OCI-LY1 (cell line): ENCODE data around the gene MKKS.

Experiments
- H2AFZ ChIP-seq: fragments of 200-600 bp; sonication (generic), shearing (Covaris generic); 2 replicates; pipeline ENCODE4 v1.6.0; 2014; ENCODE audit warnings: antibody characterized with exemption, mild to moderate bottlenecking, low read length
- H3F3A ChIP-seq: fragments of 200-600 bp; sonication (generic), shearing (Covaris generic); 2 replicates; pipeline ENCODE4 v1.6.0; 2014; ENCODE audit warnings: mild to moderate bottlenecking, antibody characterized with exemption, low read length, moderate library complexity; ENCODE audit not compliant: insufficient read depth
- H3K27ac ChIP-seq: fragments of 200-600 bp; sonication (generic); 2 replicates; pipeline ENCODE4 v1.5.1; 2014; ENCODE audit warnings: low read length, mixed run types, mild to moderate bottlenecking, low read depth; ENCODE audit not compliant: poor library complexity, severe bottlenecking
- H3K27me3 ChIP-seq: fragments of 200-600 bp; sonication (generic); 2 replicates; pipeline ENCODE4 v1.6.0; 2014; ENCODE audit warnings: antibody characterized with exemption, mild to moderate bottlenecking, low read length, moderate library complexity; ENCODE audit not compliant: insufficient read depth
- H3K36me3 ChIP-seq: fragments of 200-600 bp; sonication (generic); 2 replicates; pipeline ENCODE4 v1.6.1; 2014; ENCODE audit warnings: mild to moderate bottlenecking, antibody characterized with exemption, low read length, moderate library complexity, mixed read lengths; ENCODE audit not compliant: insufficient read depth
- H3K4me1 ChIP-seq: fragments of 200-600 bp; sonication (generic); 2 replicates; pipeline ENCODE4 v1.5.1; 2014; ENCODE audit warnings: mild to moderate bottlenecking, low read length, moderate library complexity; ENCODE audit not compliant: insufficient read depth, severe bottlenecking
- H3K4me2 ChIP-seq: fragments of 200-600 bp; sonication (generic), shearing (Covaris generic); 2 replicates; pipeline ENCODE4 v1.6.1; 2014; ENCODE audit warnings: low read length
- H3K4me3 ChIP-seq: fragments of 200-600 bp; sonication (generic); 2 replicates; pipeline ENCODE4 v1.5.1; 2014; ENCODE audit warnings: low read length, low read depth, mild to moderate bottlenecking, mixed read lengths; ENCODE audit not compliant: poor library complexity, severe bottlenecking
- H3K79me2 ChIP-seq: fragments of 200-600 bp; shearing (Covaris generic); 2 replicates; pipeline ENCODE4 v1.6.1; 2016; ENCODE audit warnings: mixed run types, low read length, mixed read lengths; ENCODE audit not compliant: insufficient read depth
- H3K9ac ChIP-seq: fragments of 200-600 bp; sonication (generic), shearing (Covaris generic); 2 replicates; pipeline ENCODE4 v1.6.1; 2014; ENCODE audit warnings: mild to moderate bottlenecking, low read length, mixed read lengths
- H3K9me2 ChIP-seq: fragments of 200-600 bp; sonication (generic), shearing (Covaris generic); 2 replicates; pipeline ENCODE4 v1.6.1; 2014; ENCODE audit warnings: low read depth, mild to moderate bottlenecking, low read length, mixed read lengths
- H3K9me3 ChIP-seq: fragments of 200-600 bp; shearing (Covaris generic); 2 replicates; pipeline ENCODE4 v1.6.1; 2014; ENCODE audit warnings: low read length, mixed read lengths
- H4K20me1 ChIP-seq: fragments of 200-600 bp; sonication (generic), shearing (Covaris generic); 2 replicates; pipeline ENCODE4 v1.6.0; 2016; ENCODE audit warnings: mild to moderate bottlenecking, low read length; ENCODE audit not compliant: insufficient read depth
- EZH2 ChIP-seq: fragments of 200-600 bp; sonication (generic), shearing (Covaris generic); IDR thresholded peaks from 2 replicates; pipeline ENCODE4 v1.8.0; 2017; ENCODE audit warnings: borderline replicate concordance, mixed run types, mild to moderate bottlenecking, antibody characterized with exemption, low read length, moderate library complexity, mixed read lengths
- TF ChIP-seq, protein P1 (sequence below): fragments of 200-600 bp; sonication (generic), shearing (Covaris generic); IDR thresholded peaks from 2 replicates; pipeline ENCODE4 v1.5.1; 2017; ENCODE audit warnings: mild to moderate bottlenecking, antibody characterized with exemption, low read length, moderate library complexity, mixed read lengths

The MKKS gene

DNA sequence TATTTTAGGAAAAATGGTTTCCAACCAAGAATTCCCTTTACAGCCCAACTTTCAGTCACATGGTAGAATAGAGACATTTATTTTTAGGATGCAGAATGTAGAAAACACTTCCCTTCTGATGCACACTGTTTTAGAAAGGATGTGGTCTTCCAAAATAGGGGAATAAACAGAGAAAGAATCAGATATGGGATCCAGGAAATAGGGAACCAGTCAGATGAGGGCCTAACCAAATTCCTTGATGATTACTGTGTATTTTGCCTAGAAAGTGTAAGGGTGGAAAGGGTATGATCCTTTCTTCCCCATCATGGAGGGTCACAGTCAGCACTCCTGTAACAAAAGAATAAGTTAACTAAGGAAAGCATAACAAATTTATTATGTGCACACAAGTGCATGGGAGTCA is 28.5 kb upstream of the MKKS start:
- Histone ChIP-seq H3K4me2 (no peak overlapping the region), H2AFZ (no peak overlapping the region), H3F3A (no peaks in the 10 kb centered on the region), H3K4me3 (no peak overlapping the region), H3K36me3 (peaks cover 20% of the 10 kb centered on the region), H3K9me3 (no peaks in the 10 kb centered on the region), H3K27ac (no peak overlapping the region), H4K20me1 (no peaks in the 10 kb centered on the region), H3K27me3 (no peaks in the 10 kb centered on the region), H3K79me2 (peaks cover 6% of the 10 kb centered on the region; the same call in 1 of the 2 replicates), H3K9me2 (no peaks in the 10 kb centered on the region), H3K9ac (no peak overlapping the region), H3K4me1 (no peaks in the 10 kb centered on the region)
- no peak for TF ChIP-seq EZH2

DNA sequence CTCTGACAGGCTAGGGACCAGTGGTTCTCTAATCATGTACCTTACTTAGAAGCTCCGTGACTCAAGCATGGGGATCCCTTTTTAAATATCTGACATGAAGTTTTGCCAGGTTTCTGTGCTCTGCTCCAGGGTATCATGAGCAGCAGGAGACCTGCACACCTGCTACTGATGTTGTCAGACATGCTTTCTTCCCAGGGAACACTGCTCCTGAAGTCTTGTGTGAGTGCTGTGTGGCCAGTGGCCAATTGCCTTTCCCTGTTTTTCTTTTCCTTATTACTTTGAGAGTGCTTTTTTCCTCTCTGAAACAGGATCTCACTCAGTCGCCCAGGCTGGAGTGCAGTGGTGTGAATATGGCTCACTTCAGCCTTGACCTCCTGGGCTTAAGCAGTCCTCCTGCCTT is 27.5 kb upstream of the MKKS start:
- Histone ChIP-seq H3K27ac (no peak overlapping the region), H4K20me1 (no peaks in the 10 kb centered on the region), H3K79me2 (peaks cover 15% of the 10 kb centered on the region), H3K36me3 (peaks cover 20% of the 10 kb centered on the region), H3K9me3 (no peaks in the 10 kb centered on the region), H3K4me3 (no peak overlapping the region), H3K9me2 (no peaks in the 10 kb centered on the region), H2AFZ (no peak overlapping the region), H3K4me1 (no peaks in the 10 kb centered on the region), H3K4me2 (no peak overlapping the region), H3K9ac (no peak overlapping the region), H3F3A (no peaks in the 10 kb centered on the region), H3K27me3 (no peaks in the 10 kb centered on the region)
- TF ChIP-seq, protein P1, sequence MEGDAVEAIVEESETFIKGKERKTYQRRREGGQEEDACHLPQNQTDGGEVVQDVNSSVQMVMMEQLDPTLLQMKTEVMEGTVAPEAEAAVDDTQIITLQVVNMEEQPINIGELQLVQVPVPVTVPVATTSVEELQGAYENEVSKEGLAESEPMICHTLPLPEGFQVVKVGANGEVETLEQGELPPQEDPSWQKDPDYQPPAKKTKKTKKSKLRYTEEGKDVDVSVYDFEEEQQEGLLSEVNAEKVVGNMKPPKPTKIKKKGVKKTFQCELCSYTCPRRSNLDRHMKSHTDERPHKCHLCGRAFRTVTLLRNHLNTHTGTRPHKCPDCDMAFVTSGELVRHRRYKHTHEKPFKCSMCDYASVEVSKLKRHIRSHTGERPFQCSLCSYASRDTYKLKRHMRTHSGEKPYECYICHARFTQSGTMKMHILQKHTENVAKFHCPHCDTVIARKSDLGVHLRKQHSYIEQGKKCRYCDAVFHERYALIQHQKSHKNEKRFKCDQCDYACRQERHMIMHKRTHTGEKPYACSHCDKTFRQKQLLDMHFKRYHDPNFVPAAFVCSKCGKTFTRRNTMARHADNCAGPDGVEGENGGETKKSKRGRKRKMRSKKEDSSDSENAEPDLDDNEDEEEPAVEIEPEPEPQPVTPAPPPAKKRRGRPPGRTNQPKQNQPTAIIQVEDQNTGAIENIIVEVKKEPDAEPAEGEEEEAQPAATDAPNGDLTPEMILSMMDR = no peak
- no peak for TF ChIP-seq EZH2

DNA sequence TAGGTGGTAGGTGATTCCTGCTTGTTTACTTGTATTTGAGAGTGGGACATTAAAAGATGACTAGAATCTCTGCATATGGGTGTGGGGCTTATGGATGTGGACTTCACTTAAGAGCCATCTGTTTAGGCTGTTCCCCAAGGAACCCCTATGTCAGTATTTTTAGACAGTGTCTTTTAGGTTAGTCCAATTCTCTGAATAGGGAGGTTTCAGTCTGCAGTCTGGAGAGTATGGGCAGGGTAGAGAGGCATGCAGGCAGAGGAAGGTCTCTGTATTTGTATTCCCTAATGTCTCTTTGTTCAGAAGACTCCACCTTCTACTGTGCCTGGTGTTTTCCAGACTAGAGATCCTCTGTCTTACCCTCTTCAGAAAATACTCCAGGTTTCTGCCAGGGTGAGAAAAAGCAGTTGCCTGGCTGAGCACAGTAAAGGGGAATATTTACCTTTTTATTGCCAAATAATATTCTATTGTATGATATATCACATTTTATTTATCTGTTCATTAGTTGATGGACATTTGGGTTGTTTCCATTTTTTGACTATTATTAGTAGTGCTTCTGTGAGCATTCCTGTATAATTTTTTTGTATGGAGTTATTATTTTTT is 20.2 kb upstream of the MKKS start:
- Histone ChIP-seq H2AFZ (no peak overlapping the region), H3K4me3 (no peak overlapping the region), H3K9ac (no peak overlapping the region), H3K4me2 (no peak overlapping the region), H3K27me3 (no peaks in the 10 kb centered on the region), H3K36me3 (peaks cover 9% of the 10 kb centered on the region; the same call in 1 of the 2 replicates), H3K9me2 (no peaks in the 10 kb centered on the region), H3F3A (no peaks in the 10 kb centered on the region), H3K4me1 (peaks cover 16% of the 10 kb centered on the region), H4K20me1 (no peaks in the 10 kb centered on the region), H3K27ac (peak overlapping the region; percentile 61), H3K79me2 (peaks cover 45% of the 10 kb centered on the region), H3K9me3 (0 out of 2 replicates have a peak, but pooled peaks cover 2% of the 10 kb centered on the region)
- TF ChIP-seq, protein P1 = no peak
- TF ChIP-seq EZH2 = no peak

DNA sequence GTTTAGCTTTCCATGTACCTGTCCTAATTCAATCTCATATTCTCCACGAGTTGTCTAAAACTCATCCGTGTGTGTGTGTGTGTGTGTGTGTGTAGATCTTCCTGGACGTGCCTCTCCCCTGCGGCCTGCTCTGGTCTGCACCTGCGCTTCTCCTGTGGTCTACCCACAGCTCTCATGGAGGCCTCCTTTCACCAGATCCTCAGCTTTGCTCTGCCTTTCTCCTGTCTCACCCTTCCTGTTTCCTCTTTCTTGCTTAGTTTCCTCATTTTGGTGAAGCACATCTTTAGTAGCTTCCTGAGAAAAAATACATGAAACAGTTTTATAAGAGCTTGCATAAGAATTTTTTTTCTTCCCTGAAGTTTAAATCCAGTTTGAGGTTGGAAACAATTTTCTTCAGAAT is 19.2 kb upstream of the MKKS start:
- Histone ChIP-seq H2AFZ (no peak overlapping the region), H3F3A (no peaks in the 10 kb centered on the region)
- no peak for TF ChIP-seq EZH2
- TF ChIP-seq, protein P1 = no peak

More for the DNA sequence above, 19.2 kb upstream of the MKKS start:
- Histone ChIP-seq H3K4me1 (peaks cover 21% of the 10 kb centered on the region), H3K27ac (peak overlapping the region; percentile 61), H3K79me2 (peaks cover 47% of the 10 kb centered on the region), H3K27me3 (no peaks in the 10 kb centered on the region), H4K20me1 (no peaks in the 10 kb centered on the region), H3K36me3 (peaks cover 1% of the 10 kb centered on the region; the same call in 1 of the 2 replicates), H3K4me3 (no peak overlapping the region), H3K9me3 (0 out of 2 replicates have a peak, but pooled peaks cover 2% of the 10 kb centered on the region), H3K4me2 (peak overlapping the region; percentile 44; the same call in 1 of the 2 replicates), H3K9ac (no peak overlapping the region; the same call in 1 of the 2 replicates), H3K9me2 (no peaks in the 10 kb centered on the region)
